Activated CD4-positive, alpha-beta T cell treated with anti-CD3 and anti-CD28 coated beads, Interleukin-2, amount 10 ng/mL, durations not matched to agents 24 days and 14 days (primary cell): ENCODE measurements around the gene CAMK1G. TPM values are rescaled to one million over a fixed set of nuclear protein-coding genes. Genes with fewer than 3 reads are reported as not detected.

Experiments used
- DNase-seq: peaks from one replicate; pipeline ENCODE4 v3.0.0; 2022
- H3K27ac Mint-ChIP-seq: one replicate; pipeline ENCODE4 v1.8.0; 2022; ENCODE audit warnings: mild to moderate bottlenecking, mixed read lengths
- H3K27me3 Mint-ChIP-seq: one replicate; pipeline ENCODE4 v1.8.0; 2022; ENCODE audit warnings: mixed read lengths
- H3K36me3 Mint-ChIP-seq: one replicate; pipeline ENCODE4 v1.8.0; 2022; ENCODE audit warnings: low read depth, mild to moderate bottlenecking, mixed read lengths
- H3K4me1 Mint-ChIP-seq: one replicate; pipeline ENCODE4 v1.8.0; 2021; ENCODE audit warnings: mixed read lengths
- H3K4me3 Mint-ChIP-seq: one replicate; pipeline ENCODE4 v1.8.0; 2022; ENCODE audit warnings: mild to moderate bottlenecking, moderate library complexity, mixed read lengths
- H3K9me3 Mint-ChIP-seq: one replicate; pipeline ENCODE4 v1.8.0; 2021; ENCODE audit warnings: mixed read lengths
- intact Hi-C: fragments of 100-400 bp; cut with micrococcal nuclease; formaldehyde crosslinking; loops from one replicate; pipeline ENCODE4 v1.15.1; 2023
- total RNA-seq: library from RNA; stranded (reverse); gene quantifications from 2 replicates; pipeline ENCODE4 v1.2.3, GENCODE V29; 2022

The CAMK1G gene
- total RNA-seq, 1 donor from 2014 or later = 0.54 TPM

DNA sequence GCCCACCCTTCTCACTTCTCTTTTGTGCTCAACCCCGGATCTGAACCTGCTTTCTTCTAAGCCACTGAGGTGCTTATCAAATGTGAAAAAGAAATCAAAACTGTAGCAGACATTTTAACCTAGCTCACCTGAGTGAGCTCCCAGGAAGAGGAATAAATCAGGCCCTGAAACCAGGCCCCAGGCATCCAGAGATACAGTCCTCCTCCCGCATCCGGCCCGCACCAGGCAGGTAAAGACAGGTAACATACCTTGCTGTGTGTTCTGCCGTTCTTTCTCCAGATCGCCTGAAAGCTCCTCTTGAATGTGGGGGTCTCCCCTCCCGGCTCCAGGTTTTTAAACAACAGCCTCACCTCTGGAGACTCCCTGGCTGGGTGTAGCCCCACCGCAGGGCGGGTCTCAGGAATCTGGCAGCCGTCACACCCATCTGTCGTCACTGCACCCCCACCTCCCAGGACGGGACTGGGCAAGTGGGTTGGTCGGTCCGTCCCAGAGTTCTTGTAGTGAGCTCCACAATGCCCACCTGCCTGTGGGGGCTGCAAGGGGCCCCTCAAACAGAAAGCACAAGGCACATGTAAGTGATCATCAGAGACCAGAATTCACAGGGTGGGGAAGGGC, 68.7 kb downstream of the CAMK1G start, which contains the start of gene LAMB3:
Gene LAMB3 (minus strand): TSS at position 305 of the 615 bp plus-strand sequence. CDS start 1,481 bp downstream, outside the sequence.
- intact Hi-C loops = no loop called here
- DNase-seq = no peak
- peak within 1 kb of the TSS; percentile 56 for H3K4me3 Mint-ChIP-seq
- H3K9me3 Mint-ChIP-seq = no peaks in the 10 kb centered on the region
- H3K27ac Mint-ChIP-seq = peak within 1 kb of the TSS; percentile 76
- peaks cover 2% of the 10 kb centered on the region for H3K36me3 Mint-ChIP-seq
- peaks cover 58% of the 10 kb centered on the region for H3K4me1 Mint-ChIP-seq
- no peaks in the 10 kb centered on the region for H3K27me3 Mint-ChIP-seq

DNA sequence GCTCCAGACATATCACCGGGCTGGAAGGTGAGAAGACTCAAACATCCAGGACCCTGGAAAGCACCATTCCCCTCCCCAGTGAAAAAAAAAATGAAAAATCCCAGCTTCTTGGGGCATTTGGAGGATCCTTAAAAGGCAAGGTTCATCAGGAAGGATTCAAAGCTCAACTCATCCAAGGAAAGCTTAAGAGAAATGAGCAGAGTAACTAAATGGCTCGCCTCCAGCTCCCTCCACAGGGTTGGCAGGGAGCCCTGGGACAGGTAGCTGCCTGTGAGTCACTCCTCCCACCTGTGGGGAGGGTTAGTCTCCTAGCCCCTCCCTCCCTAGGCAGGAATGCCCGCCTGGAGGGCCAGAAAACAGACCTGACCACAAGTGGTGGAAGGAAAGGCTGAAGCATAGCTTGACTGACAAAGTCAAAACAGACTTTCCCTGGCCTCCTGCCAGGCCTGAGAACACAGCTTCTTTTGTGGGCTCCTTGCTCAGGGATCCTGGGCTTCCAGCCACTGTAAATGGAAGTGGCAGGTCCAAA, 69.4 kb downstream of the CAMK1G start:
- H3K36me3 Mint-ChIP-seq = no peaks in the 10 kb centered on the region
- peak overlapping the region; percentile 76 for H3K27ac Mint-ChIP-seq
- peak; percentile 72 for DNase-seq
- intact Hi-C loops = no loop called here
- peaks cover 56% of the 10 kb centered on the region for H3K4me1 Mint-ChIP-seq
- H3K9me3 Mint-ChIP-seq = no peaks in the 10 kb centered on the region
- no peaks in the 10 kb centered on the region for H3K27me3 Mint-ChIP-seq
- peak overlapping the region; percentile 42 for H3K4me3 Mint-ChIP-seq

DNA sequence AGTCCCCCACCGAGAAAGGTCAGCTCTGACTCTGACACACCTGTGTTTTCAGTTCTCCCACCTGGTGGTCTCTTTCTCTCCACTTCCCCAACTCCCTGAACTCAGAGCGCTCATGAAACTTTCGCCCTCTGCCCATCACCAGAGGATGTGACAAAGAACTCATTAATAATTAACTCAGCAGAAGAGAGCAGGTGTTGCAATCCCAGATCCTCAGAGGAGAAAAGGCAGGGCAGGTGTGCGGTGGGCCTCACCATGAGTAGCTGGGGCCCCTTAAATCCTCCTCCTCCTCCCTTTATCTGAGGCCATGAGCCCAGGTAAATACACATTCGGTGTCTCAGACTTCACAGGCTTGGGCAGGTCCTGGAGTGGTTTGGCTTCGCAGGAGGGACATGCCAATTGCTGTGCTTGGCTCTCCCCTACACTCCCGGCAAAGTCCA, 70.4 kb downstream of the CAMK1G start:
- Mint-ChIP-seq H3K36me3 (no peaks in the 10 kb centered on the region), H3K9me3 (no peaks in the 10 kb centered on the region), H3K4me1 (peaks cover 56% of the 10 kb centered on the region), H3K27ac (peak overlapping the region; percentile 54), H3K27me3 (no peaks in the 10 kb centered on the region), H3K4me3 (no peak overlapping the region)
- intact Hi-C loops = no loop called here
- no peak for DNase-seq

GRCh38 chr1:209655411-209656231, 72.1 kb downstream of the CAMK1G start:
- no peaks in the 10 kb centered on the region for H3K27me3 Mint-ChIP-seq
- H3K9me3 Mint-ChIP-seq = no peaks in the 10 kb centered on the region
- intact Hi-C loops = no loop called here
- no peaks in the 10 kb centered on the region for H3K36me3 Mint-ChIP-seq
- H3K4me1 Mint-ChIP-seq = peaks cover 49% of the 10 kb centered on the region
- no peak overlapping the region for H3K4me3 Mint-ChIP-seq
- no peak overlapping the region for H3K27ac Mint-ChIP-seq
- DNase-seq = no peak

GRCh38 chr1:209657140-209657879, 73.8 kb downstream of the CAMK1G start:
- no peak overlapping the region for H3K27ac Mint-ChIP-seq

DNA sequence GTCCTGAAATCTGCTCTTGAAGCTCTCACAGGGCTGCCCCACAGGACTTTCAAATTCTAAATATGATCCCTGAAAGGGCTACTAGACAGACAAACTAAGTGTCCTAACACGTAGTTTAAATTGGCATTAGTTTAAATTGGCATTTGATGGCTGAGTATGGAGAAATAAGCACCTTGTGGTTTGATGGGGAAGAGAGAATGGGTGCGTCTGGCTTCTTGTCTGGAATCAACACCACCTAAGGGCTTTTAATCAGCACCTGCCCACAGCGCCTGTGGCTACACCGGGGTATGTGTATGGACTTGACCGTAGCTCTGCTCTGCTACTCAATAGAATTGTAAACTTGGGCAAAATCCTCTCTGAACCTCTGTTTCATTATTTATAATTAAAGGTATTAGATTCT, 74.4 kb downstream of the CAMK1G start:
- H3K27ac Mint-ChIP-seq = no peak overlapping the region
- H3K4me1 Mint-ChIP-seq = peaks cover 36% of the 10 kb centered on the region
- no peaks in the 10 kb centered on the region for H3K9me3 Mint-ChIP-seq
- peaks cover 1% of the 10 kb centered on the region for H3K36me3 Mint-ChIP-seq
- H3K27me3 Mint-ChIP-seq = no peaks in the 10 kb centered on the region
- DNase-seq = no peak
- intact Hi-C loops = no loop called here
- H3K4me3 Mint-ChIP-seq = no peak overlapping the region

More at GRCh38 chr1:209657140-209657879, 73.8 kb downstream of the CAMK1G start:
- H3K36me3 Mint-ChIP-seq = no peaks in the 10 kb centered on the region
- DNase-seq = no peak
- intact Hi-C loops = no loop called here
- H3K4me1 Mint-ChIP-seq = peaks cover 41% of the 10 kb centered on the region
- H3K4me3 Mint-ChIP-seq = no peak overlapping the region
- H3K9me3 Mint-ChIP-seq = no peaks in the 10 kb centered on the region
- H3K27me3 Mint-ChIP-seq = no peaks in the 10 kb centered on the region

GRCh38 chr1:209659909-209660308, 76.4 kb downstream of the CAMK1G start:
- peaks cover 7% of the 10 kb centered on the region for H3K36me3 Mint-ChIP-seq
- intact Hi-C loops = loop anchor here (1.0 kb wide), 2 partner anchors 9 to 13 kb away; no protein-coding TSS in a partner anchor
- peak overlapping the region; percentile 17 for H3K4me3 Mint-ChIP-seq
- H3K9me3 Mint-ChIP-seq = peaks cover 3% of the 10 kb centered on the region
- H3K27ac Mint-ChIP-seq = peak overlapping the region; percentile 83
- H3K4me1 Mint-ChIP-seq = peaks cover 30% of the 10 kb centered on the region
- DNase-seq = peak; percentile 70
- no peaks in the 10 kb centered on the region for H3K27me3 Mint-ChIP-seq

DNA sequence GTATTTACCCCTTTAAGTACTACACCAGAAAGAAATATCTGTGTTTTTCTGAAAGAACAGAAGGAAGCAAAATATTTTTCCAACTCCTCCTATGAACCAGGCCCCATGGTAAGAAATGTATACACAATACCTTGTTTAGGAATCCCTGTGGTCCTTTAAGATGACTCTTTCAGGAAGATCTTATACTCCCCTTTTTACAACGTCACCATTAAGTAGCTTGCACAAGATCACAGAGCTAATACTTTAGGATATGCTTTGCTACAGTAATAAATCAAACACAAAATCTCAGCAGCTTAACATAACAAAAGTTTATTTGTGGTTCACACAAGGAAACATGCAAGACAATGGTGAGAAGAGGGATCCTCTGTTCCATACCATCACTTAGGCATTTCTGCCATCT, 77.6 kb downstream of the CAMK1G start:
- DNase-seq = no peak
- Mint-ChIP-seq H3K36me3 (peaks cover 8% of the 10 kb centered on the region), H3K27me3 (no peaks in the 10 kb centered on the region), H3K4me3 (no peak overlapping the region), H3K27ac (no peak overlapping the region), H3K4me1 (peaks cover 28% of the 10 kb centered on the region), H3K9me3 (peaks cover 6% of the 10 kb centered on the region)
- intact Hi-C loops = no loop called here

GRCh38 chr1:209662879-209663327, 79.4 kb downstream of the CAMK1G start:
- DNase-seq = no peak
- Mint-ChIP-seq H3K27me3 (no peaks in the 10 kb centered on the region), H3K4me3 (no peak overlapping the region), H3K36me3 (peaks cover 8% of the 10 kb centered on the region), H3K9me3 (peaks cover 6% of the 10 kb centered on the region), H3K27ac (no peak overlapping the region), H3K4me1 (peaks cover 26% of the 10 kb centered on the region)
- intact Hi-C loops = no loop called here

Other genes with a start within 250 kb of the CAMK1G start
- gene LAMB3, start 68.7 kb downstream of the CAMK1G start, total RNA-seq = 20.3 and 21.0 TPM in 2 replicates
- gene G0S2, start 91.7 kb downstream of the CAMK1G start, total RNA-seq = 449 and 477 TPM in 2 replicates
- gene HSD11B1, start 121.1 kb downstream of the CAMK1G start, total RNA-seq = 15.1 TPM in 2 replicates
- gene TRAF3IP3, start 172.3 kb downstream of the CAMK1G start, total RNA-seq = 392 and 394 TPM in 2 replicates
- 2.4 and 3.2 TPM in 2 replicates for gene C1orf74, start 200.8 kb downstream of the CAMK1G start, total RNA-seq
- 0.07 TPM in 1 of 2 replicates, not detected in the other for gene IRF6, start 222.4 kb downstream of the CAMK1G start, total RNA-seq
- 17.2 and 17.6 TPM in 2 replicates for gene UTP25, start 244.3 kb downstream of the CAMK1G start, total RNA-seq